ENCODE data around the gene MYMK. TPM values are rescaled to one million over a fixed set of nuclear protein-coding genes. Genes with fewer than 3 reads are reported as not detected.

The MYMK gene
- total RNA-seq, 1 donor from 2014 or later = not detected

DNA sequence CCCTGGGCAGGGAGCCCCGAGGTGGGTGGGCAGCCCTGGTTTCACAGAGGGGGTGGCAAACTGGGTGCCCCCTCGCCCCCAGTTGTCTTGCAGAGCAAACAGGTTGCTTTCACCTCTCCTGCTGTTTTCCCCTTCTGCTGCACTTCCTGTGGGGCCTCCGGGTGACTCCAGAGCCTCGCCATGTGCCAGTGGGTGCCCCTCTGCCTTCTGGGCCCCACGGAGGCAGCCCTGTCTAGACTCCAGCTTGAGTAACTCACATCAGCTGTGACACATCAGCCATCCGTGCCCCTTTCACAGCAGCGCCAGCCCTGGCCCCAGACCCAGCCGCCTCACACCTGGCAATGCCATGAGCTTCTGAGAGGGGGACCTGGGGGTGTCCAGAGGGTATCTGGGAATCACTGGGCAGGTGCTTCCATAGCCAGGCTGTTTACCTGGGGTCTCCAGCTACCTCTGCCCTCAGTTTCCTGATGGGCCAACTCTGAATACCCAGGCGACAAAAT, 46.7 kb upstream of the MYMK start:
- Mint-ChIP-seq H3K9me3 (ENCODE audit: unreplicated experiment) (peaks cover 10% of the 10 kb centered on the region), H3K36me3 (ENCODE audit: unreplicated experiment) (no peaks in the 10 kb centered on the region), H3K4me3 (ENCODE audit: unreplicated experiment) (no peak overlapping the region), H3K27ac (ENCODE audit: unreplicated experiment) (no peak overlapping the region), H3K4me1 (ENCODE audit: low read depth, unreplicated experiment) (peaks cover 16% of the 10 kb centered on the region), H3K27me3 (ENCODE audit: unreplicated experiment) (peaks cover 14% of the 10 kb centered on the region)
- TF ChIP-seq CTCF (IDR thresholded peaks at IDR 0.05; ENCODE audit: partially characterized antibody, unreplicated experiment) = no peak
- DNase-seq = no peak

DNA sequence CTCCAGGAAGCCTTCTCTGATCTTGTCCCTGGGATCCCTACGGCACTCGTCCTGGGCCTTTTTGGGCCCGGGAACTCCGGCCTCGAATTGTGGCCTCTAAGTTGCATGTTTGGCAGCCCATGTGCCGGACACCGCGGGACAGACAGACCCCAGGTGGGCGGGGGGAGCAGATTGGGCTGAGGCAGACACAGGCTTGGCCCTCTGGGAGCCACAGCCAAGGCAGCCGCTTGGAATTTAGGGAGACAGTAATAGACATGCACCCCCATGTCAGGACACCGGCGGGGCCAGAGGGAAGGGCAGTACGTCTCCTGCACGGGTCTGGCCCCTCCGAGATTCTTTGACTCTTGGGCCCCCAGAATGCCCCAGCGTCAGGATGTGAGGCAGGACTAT, 45.9 kb upstream of the MYMK start:
- peaks cover 15% of the 10 kb centered on the region for H3K4me1 Mint-ChIP-seq (ENCODE audit: low read depth, unreplicated experiment)

GRCh38 chr9:133569891-133570690, 45.3 kb upstream of the MYMK start:
- no peaks in the 10 kb centered on the region for H3K36me3 Mint-ChIP-seq (ENCODE audit: unreplicated experiment)
- peaks cover 15% of the 10 kb centered on the region for H3K4me1 Mint-ChIP-seq (ENCODE audit: low read depth, unreplicated experiment)
- H3K27ac Mint-ChIP-seq (ENCODE audit: unreplicated experiment) = peak overlapping the region; percentile 77
- no peak for TF ChIP-seq CTCF (IDR thresholded peaks at IDR 0.05; ENCODE audit: partially characterized antibody, unreplicated experiment)
- H3K9me3 Mint-ChIP-seq (ENCODE audit: unreplicated experiment) = peaks cover 9% of the 10 kb centered on the region
- peak; percentile 58 for DNase-seq
- peak overlapping the region; percentile 65 for H3K4me3 Mint-ChIP-seq (ENCODE audit: unreplicated experiment)
- peaks cover 14% of the 10 kb centered on the region for H3K27me3 Mint-ChIP-seq (ENCODE audit: unreplicated experiment)

More for the DNA sequence above, 45.9 kb upstream of the MYMK start:
- H3K9me3 Mint-ChIP-seq (ENCODE audit: unreplicated experiment) = peaks cover 9% of the 10 kb centered on the region
- no peaks in the 10 kb centered on the region for H3K36me3 Mint-ChIP-seq (ENCODE audit: unreplicated experiment)
- peaks cover 14% of the 10 kb centered on the region for H3K27me3 Mint-ChIP-seq (ENCODE audit: unreplicated experiment)
- no peak for TF ChIP-seq CTCF (IDR thresholded peaks at IDR 0.05; ENCODE audit: partially characterized antibody, unreplicated experiment)
- DNase-seq = no peak
- H3K27ac Mint-ChIP-seq (ENCODE audit: unreplicated experiment) = no peak overlapping the region
- no peak overlapping the region for H3K4me3 Mint-ChIP-seq (ENCODE audit: unreplicated experiment)

DNA sequence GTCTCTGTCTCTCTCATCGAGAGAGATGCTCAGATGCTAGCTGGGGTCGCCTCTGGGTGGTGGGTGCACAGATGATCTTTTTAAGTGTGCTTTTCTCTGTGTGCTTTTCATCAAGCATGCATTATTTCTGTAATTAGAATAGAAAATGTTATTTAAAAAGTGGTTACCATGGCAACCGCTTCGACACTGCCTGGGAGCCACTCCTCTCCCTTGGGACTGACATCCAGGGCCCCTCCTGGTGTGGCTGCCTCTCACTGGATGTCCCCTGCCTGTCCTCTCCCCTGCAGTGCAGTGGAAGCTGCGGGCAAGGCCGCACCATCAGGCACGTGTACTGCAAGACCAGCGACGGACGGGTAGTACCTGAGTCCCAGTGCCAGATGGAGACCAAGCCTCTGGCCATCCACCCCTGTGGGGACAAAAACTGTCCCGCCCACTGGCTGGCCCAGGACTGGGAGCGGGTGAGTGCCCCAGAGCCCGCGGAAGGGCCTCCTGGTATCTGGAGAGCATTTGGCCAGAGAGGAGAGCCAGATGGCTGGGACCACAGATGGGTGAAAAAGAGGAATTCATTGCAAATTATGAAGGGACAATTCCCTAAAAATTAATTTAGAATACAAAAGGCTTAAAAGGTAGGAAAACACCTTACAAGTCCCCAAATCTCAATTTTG, 44.5 kb upstream of the MYMK start:
- peak; percentile 47 for DNase-seq
- peaks cover 15% of the 10 kb centered on the region for H3K4me1 Mint-ChIP-seq (ENCODE audit: low read depth, unreplicated experiment)
- peak overlapping the region; percentile 77 for H3K27ac Mint-ChIP-seq (ENCODE audit: unreplicated experiment)
- H3K27me3 Mint-ChIP-seq (ENCODE audit: unreplicated experiment) = peaks cover 14% of the 10 kb centered on the region
- H3K4me3 Mint-ChIP-seq (ENCODE audit: unreplicated experiment) = peak overlapping the region; percentile 65
- H3K9me3 Mint-ChIP-seq (ENCODE audit: unreplicated experiment) = peaks cover 9% of the 10 kb centered on the region
- no peak for TF ChIP-seq CTCF (IDR thresholded peaks at IDR 0.05; ENCODE audit: partially characterized antibody, unreplicated experiment)
- H3K36me3 Mint-ChIP-seq (ENCODE audit: unreplicated experiment) = no peaks in the 10 kb centered on the region

DNA sequence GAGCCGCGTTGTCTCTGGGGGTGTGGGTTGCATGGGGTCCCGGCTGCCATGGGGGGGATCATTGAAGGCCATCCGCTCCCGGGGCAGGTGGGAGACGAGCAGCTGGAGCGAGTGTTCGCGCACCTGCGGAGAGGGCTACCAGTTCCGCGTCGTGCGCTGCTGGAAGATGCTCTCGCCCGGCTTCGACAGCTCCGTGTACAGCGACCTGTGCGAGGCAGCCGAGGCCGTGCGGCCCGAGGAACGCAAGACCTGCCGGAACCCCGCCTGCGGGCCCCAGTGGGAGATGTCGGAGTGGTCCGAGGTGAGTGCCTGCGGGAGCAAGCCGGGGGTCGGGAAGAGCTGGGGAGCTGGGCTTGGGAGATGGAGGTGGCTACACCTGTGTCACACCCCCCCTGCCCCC, 43.4 kb upstream of the MYMK start:
- H3K4me1 Mint-ChIP-seq (ENCODE audit: low read depth, unreplicated experiment) = peaks cover 20% of the 10 kb centered on the region
- no peaks in the 10 kb centered on the region for H3K36me3 Mint-ChIP-seq (ENCODE audit: unreplicated experiment)
- H3K4me3 Mint-ChIP-seq (ENCODE audit: unreplicated experiment) = no peak overlapping the region
- peaks cover 17% of the 10 kb centered on the region for H3K27me3 Mint-ChIP-seq (ENCODE audit: unreplicated experiment)
- no peak for TF ChIP-seq CTCF (IDR thresholded peaks at IDR 0.05; ENCODE audit: partially characterized antibody, unreplicated experiment)
- H3K27ac Mint-ChIP-seq (ENCODE audit: unreplicated experiment) = no peak overlapping the region
- H3K9me3 Mint-ChIP-seq (ENCODE audit: unreplicated experiment) = peaks cover 9% of the 10 kb centered on the region
- DNase-seq = no peak

All from glutamatergic neuron (in vitro differentiated cells).